ENCODE results near the gene CD99.
"Not testable (repeated sequence)": the region's sequence is repeated elsewhere in the genome, so short reads cannot be mapped to it uniquely, and the experiment has no call there.

CD99 gene

GRCh38 chrX:2732076-2732475 is 41.0 kb downstream of the CD99 start:
- no peak for DNase-seq (ENCODE audit: low read depth)
- TF ChIP-seq CTCF (conservative IDR thresholded peaks at IDR 0.05; ENCODE audit: low read depth, low read length), result no peak
- H3K4me3 ChIP-seq (ENCODE audit: low read length), result no peak overlapping the region

GRCh38 chrX:2732649-2733048 is 41.6 kb downstream of the CD99 start:
- no peak overlapping the region for H3K4me3 ChIP-seq (ENCODE audit: low read length)
- no peak for TF ChIP-seq CTCF (conservative IDR thresholded peaks at IDR 0.05; ENCODE audit: low read depth, low read length)
- no peak for DNase-seq (ENCODE audit: low read depth)

- no peak for TF ChIP-seq CTCF (conservative IDR thresholded peaks at IDR 0.05; ENCODE audit: low read depth, low read length)
- DNase-seq (ENCODE audit: low read depth), result no peak
- no peak overlapping the region for H3K4me3 ChIP-seq (ENCODE audit: low read length)
Measured at GRCh38 chrX:2733286-2733685, 42.2 kb downstream of the CD99 start.

GRCh38 chrX:2735270-2735669 is 44.2 kb downstream of the CD99 start:
- H3K4me3 ChIP-seq (ENCODE audit: low read length), result no peak overlapping the region
- DNase-seq (ENCODE audit: low read depth), result no peak
- no peak for TF ChIP-seq CTCF (conservative IDR thresholded peaks at IDR 0.05; ENCODE audit: low read depth, low read length)

GRCh38 chrX:2740672-2741071 is 49.6 kb downstream of the CD99 start:
- TF ChIP-seq CTCF (conservative IDR thresholded peaks at IDR 0.05; ENCODE audit: low read depth, low read length), result no peak
- H3K4me3 ChIP-seq (ENCODE audit: low read length), result no peak overlapping the region
- DNase-seq (ENCODE audit: low read depth), result no peak

- no peak for TF ChIP-seq CTCF (conservative IDR thresholded peaks at IDR 0.05; ENCODE audit: low read depth, low read length)
- no peak overlapping the region for H3K4me3 ChIP-seq (ENCODE audit: low read length)
- DNase-seq (ENCODE audit: low read depth), result no peak
Measured at GRCh38 chrX:2741386-2741785, 50.3 kb downstream of the CD99 start.

GRCh38 chrX:2746250-2746649 is 55.2 kb downstream of the CD99 start:
- DNase-seq (ENCODE audit: low read depth); H3K4me3 ChIP-seq (ENCODE audit: low read length): not testable (repeated sequence)
